ENCODE results near the gene HPN.
"Not testable (repeated sequence)": the region's sequence is repeated elsewhere in the genome, so short reads cannot be mapped to it uniquely, and the experiment has no call there.

Gene HPN

DNA sequence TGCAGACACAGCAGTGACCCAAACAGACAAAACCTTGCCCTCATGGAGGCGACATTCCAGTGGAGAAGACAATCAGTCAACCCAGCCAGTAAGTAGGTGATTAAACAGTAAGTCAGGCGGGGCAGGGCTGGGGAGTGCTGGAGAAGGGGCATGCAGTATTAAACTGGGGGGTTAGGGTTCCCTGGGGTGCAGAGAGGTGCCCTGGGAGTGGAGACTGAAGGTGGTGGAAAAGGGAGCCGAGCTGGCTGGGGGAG, 42.9 kb downstream of the HPN start:
- no peak for DNase-seq (ENCODE audit: low spot score)

DNA sequence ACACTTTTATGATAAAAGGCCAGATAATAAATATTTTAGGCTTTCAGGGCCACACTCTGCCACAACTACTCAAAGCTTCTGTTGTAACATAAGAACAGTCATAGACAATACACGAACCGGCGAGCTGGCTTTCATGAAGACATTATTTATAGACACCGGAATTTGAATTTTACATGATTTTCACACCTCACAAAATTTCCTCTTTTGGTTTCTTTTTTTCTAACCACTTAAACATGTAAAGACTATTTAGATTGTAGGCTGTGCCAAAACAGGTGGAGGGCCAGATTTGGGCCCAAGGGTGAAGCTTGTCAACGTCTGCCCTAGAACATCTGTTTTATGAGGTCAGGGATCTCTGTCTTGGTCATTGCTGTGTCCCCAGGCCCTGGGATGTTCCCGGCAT, 44.4 kb downstream of the HPN start:
- no peak for DNase-seq (ENCODE audit: low spot score)

DNA sequence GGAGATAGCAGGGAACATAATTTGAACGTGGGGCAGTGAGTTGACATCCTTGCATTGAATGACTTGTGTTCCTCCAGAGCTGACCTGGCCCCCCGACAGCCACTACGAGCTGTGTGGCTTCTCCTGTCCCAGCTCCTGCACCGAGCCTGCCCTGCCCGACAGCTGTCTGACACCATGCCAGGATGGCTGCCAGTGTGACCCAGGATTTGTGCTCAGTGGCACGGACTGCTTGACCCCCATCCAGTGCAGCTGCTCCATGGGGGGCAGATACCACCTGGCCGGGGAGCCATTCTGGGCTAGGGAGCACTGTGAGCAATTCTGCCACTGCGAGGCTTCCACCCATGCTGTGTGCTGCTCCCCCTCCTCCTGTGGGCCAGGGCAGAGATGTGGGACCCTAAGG, 44.9 kb downstream of the HPN start:
- DNase-seq (ENCODE audit: low spot score), result no peak

DNA sequence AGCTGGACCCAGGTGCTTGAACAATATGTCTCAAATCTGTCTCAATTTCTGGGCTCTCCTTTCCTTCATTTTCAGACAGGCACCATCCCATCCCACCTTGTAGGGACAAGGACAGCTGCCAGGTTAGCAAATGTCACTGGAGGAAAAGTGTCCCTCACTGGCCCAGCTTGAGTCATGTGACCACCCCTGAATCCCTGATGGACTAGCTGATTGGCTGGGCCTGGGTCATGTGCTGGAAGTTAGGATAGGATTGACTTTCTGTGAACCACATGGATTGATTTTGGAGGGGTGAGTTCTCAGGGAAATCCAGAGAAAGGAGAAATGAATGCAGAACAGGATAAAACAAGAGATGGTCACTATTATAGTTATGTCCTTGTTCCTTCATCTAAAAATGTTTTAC, 45.9 kb downstream of the HPN start:
- DNase-seq (ENCODE audit: low spot score), result no peak

DNA sequence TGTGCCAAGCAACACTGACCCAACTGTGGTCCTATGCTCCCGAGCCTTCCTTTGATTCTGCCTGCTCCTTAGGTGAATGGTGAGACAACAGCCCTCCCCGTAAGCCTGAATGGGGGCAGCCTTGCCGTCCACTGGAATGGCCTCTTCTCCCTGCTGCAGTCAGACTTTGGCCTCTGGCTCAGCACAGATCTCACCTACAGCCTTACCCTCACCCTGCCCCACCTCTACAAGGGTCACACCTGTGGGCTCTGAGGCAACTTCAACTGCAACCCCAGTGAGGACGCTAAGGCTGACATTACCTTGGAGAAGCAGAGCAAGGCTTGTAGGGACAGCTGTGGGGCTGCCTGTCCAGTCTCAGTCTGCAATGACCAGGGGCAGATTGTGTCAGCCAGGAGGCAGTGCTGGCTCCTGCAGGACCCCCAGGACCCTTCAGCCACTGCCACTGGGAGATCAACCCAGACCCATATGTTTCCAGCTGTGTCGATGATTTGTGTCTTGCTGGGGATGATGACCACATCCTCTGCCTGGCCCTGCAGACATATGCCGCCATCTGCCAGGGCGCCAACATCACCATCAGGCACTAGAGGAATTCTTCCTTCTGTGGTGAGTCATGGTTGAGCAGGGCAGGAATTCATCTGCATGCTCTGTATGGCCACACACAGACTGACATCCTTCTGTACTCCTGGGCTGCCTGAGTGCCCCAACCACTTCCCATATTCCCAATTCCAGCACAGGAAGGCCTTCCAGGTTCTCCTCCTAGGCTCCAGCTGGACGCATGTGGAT, 46.8 kb downstream of the HPN start:
- no peak for DNase-seq (ENCODE audit: low spot score)

DNA sequence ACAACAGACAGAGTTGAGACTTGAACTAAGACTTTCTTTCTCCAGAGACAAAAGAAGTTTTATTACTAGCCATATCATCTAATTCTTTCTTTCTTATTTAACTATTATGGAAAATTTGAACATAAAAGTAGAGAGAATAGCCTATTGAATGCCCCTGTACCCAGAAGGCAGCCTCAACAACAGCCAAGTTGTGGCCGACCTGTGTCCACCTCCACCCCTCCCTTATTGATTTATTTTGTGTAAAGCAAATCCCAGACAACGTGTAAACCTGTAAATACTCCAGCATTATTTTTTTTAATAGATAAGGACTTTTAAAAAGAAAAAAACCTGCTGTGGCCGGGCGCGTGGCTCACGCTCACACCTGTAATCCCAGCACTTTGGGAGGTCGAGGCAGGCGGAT, 48.0 kb downstream of the HPN start:
- DNase-seq (ENCODE audit: low spot score), result no peak

DNA sequence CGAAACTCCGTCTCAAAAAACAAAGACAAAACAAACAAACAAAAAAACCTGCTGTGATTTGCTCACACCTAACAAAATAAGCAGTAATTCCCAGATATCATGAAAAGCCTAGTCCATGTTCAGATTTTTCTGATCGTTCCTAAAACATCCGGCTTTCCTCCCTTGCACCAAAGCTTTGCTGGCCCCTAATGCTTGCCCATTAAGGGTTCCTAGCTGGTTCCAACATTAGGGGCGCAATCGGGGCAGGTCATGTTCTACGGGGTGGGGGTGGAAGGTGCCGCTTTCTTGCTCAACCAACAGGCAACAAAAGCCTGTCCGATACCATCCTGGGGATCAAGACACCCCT, 48.6 kb downstream of the HPN start:
- no peak for DNase-seq (ENCODE audit: low spot score)

DNA sequence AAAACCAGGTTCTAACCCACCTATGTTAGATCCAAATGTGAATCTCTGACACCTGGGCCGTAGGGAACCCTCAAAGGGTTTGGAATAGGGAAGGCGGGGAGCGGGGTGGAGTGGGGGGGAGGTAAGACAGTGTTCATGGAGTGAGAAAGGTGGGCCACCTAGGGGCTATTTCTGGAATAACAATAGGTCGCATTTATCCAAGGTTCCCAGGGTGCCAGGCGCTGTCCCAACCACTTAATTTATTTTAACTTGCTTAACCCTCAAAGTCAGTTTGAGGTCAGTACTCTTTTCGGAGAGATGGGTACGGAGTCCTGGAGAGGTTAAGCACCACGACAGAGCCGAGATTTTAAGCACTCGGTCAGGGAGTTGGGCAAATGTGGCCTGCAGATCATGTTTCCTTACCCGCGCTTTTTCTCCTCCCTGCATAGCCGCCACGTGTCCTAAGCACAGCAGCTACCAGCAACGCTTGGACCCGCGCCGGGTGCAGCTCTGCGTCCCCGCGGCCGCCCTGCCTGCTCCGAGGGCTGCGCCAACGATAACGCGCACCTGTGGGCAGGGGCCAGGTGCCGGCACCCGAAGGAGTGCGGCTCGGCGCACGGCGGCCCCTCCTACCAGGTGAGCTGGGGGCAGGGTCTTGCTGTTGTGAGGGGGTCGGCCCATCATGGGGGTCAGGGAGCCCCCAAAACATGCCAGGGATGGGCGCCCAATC, 49.1 kb downstream of the HPN start:
- DNase-seq (ENCODE audit: low spot score), result peak; percentile 80

DNA sequence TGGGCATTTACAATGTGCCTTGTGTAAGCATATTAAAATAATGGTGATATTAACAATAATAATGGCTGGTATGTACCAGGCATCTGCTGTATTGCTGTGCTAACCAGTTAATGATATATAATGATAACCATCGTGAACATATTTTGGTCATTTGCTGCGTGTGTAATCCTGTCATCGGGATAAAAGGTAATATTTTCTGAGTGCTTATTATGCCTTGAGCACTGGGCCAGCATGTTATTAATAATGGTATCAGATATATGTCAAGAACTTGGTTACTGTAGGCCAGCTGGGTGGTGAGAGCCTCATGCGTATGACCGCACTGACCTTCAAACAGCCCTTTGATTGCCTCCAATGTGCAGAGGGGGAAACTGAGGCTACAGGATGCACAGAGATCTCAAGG, 51.9 kb downstream of the HPN start:
- no peak for DNase-seq (ENCODE audit: low spot score)

DNA sequence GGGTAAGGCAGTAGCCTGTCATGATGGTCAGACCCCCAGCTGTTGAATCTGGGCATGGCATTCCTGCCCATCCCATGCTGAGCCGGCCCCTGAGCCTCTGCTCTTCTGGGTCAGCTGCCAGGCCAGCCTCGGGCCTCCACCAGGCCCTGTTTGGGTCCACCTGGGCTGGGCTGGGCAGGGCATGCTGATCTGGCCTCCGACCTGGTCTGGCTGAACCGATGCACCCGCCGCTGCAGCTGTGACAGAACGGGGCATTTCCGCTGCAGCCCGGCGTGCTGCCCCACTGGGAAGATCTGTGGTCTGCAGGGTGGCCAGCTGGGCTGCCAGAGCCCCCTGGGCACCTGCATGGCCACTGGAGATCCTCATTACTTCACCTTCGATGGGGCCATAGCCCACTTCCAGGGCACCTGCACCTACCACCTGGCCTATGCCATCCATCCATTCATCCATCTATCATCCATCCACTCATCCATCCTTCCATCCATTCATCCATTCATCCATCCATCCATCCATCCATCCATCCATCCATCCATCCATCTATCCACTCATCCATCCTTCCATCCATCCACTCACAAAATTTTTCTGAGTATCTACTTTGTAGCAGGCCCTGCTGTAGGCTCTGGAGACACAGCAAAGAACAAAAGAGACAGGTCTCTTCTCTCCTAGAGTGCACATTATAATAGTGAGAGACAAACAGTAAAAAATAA, 52.6 kb downstream of the HPN start:
- no peak for DNase-seq (ENCODE audit: low spot score)

DNA sequence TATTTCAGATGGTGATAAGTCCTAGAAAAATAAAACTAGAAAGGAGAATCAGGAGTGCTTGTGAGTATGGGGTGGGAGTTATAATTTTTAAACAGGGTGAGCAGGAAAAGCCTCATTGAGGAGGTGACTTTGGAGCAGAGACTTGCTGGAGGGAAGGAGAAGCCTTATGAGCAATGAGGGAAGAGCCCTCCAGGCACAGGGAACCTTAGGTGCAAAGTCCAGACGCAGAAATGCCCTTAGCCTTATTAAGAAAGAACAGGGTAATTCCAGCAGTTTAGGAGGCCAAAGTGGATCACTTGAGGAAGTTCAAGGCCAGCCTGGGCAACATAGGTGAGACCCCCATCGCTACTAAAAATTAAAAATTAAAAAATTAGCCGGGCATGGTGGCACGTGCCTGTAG, 53.1 kb downstream of the HPN start:
- no peak for DNase-seq (ENCODE audit: low spot score)

DNA sequence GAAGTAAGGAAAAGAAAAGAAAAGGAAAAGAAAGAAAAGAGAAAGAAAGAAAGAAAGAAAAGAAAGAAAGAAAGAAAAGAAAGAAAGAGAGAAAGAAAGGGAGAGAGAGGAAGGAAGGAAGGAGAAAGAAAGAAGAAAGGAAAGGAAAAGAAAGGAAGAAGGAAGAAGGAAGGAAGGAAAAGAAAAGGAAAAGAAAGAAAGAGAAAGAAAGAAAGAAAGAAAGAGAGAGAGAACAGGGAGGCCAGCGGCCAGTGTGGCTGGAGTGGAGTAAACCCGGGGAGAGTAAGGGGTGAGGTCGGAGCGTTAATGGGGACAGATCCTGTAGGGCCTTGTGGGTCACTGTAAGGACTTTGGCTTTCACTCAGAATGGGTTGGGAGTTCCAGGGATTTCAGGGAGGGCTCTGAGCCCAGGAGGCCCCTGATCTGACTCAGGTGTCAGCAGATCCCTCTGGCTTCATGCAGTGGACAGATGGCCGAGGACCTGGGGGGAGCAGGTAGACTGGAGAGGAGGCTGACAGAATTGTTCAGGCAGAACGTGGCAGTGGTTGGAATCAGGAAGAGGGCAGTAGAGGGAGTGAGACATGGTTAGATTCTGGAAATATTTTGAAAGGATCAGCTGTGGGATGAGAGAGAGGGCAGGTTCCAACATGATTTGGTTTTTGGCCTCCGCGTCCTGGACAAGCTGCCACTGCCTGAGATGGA, 54.3 kb downstream of the HPN start:
- no peak for DNase-seq (ENCODE audit: low spot score)

DNA sequence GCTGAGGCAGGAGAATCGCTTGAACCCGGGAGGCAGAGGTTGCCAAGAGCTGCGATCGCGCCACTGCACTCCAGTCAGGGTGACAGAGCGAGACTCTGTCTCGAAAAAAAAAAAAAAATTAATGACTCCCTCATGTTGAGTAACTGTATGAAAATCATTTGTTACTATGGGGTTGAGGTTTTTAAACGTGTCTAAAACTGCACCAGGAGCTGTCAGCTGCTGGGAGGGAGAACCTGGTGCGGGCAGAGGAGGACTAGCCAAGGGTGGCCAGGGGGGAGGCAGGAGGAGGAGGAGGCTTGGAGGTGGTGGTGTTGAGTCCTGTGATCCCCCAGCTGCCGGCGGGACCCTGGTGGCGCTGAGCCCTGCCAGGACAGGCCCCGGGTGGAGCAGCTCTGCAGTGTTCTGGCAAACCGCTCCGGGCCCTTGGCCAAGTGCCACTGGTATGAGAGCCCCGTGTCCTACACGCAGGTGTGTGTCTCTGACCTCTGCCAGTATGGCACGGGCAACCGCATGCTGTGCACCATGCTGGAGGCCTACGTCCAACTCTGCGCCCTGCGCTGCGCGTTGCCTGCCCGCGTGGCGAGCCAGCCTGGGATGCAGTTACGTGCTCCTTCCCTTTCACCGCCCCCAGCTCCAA, 57.0 kb downstream of the HPN start:
- no peak for DNase-seq (ENCODE audit: low spot score)

DNA sequence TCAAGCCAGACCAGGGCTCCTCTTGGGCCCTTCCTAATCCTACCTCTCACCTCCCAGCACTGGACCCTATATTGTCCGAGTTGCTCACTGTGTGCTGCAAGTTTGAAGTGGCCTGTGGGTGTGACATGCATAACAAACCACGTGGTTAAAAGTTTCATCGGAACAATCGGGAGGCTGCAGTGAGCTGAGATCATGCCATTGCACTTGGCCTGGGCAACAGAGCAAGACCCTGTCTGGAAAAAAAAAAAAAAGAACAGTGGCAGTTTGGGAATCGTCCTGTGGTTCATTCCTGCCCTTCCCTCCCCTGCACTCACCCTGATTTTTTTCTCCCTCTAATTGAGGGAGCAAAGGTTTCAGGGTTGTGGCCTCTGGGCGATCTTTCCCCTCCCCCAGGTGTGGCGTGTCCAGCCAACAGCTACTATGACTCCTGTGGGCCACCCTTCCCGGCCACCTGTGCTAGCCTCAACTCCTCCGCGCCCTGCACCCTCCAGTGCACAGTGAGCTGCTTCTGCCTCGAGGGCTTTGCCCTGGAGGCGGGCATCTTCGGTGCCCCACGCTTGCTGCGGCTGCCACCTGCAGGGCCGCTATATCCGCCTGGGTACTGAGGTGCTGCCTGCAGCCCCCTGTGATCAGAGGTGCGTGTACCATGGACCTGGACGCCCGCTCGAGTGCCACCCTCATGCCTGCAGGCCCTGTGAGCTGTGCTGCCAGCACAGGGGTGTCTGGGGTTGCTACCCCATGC, 57.8 kb downstream of the HPN start:
- DNase-seq (ENCODE audit: low spot score), result no peak

DNA sequence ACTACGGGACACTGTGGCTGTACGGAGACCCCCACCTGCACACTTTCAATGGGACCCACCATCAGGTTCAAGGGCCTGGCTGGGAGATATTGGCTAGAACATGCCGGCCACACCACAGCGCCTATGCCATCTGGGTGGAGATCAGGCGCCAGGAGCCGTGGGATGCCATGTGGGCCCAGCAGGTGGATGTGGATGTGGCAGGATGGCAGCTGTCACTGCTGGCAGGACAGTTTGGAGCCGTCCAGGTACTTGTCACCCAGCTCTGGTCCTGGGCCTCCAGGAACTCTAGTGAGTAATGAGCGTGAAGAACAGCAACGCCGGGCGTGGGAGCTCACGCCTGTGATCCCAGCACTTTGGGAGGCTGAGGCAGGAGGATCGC, 58.4 kb downstream of the HPN start:
- DNase-seq (ENCODE audit: low spot score), result no peak

DNA sequence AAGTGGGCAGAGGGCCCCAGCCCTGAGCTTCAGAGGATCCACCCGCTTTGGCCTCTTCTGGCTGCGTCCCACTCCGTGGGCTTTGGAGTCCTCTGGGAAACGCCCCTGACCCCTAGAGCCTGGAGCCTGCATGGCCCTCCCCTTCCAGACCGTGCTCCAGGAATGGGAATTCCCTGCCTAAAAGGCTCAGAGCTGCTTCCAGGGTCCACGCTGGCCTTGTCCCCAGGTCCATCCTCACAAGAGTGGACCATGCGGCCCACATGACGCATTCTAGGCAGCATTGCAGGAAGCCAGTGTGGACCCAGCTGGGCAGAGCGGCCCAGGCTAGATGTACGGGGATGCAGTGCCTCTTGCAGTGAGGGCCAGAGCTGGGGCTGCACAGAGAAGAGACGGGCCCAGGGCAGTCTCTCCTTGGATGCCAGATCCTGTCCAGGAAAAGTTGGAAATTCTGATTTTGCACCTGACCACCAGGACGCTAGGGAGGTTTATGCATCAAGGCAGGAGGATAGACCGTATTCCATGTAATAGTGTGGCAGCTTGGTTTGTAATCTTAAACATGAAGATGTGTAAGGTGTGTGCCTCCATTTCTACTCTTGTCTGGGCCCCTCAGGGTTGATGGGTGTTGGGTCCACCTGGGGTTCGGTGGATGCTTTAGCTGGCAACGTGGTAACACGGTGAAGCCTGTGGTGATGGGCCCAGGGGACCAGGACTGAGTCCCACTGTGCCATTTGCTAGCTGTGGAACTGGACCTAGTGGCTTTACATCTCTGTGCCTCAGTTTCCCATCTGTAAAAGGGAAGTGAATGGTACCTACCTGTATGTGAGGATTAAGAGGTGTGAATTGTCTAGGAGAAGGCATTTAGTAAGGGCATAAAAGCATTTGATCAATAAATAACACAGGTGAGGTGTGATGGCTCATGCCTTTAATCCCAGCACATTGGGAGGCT, 59.3 kb downstream of the HPN start:
- DNase-seq (ENCODE audit: low spot score), result no peak

DNA sequence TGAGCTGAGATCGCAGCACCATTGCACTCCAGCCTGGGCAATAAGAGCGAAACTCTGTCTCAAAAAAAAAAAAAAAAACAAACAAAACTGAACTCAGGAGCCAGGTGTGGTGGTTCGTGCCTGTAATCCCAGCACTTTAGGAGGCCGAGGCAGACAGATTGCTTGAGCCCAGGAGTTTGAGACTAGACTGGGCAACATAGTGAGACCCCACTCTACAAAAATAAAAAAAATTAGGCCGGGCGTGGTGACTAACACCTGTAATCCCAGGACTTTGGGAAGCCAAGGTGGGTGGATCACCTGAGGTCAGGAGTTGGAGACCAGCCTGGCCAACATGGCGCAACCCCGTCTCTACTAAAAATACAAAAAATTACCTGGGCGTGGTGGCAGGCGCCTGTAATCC, 60.4 kb downstream of the HPN start:
- not testable (repeated sequence) for DNase-seq (ENCODE audit: low spot score)

DNA sequence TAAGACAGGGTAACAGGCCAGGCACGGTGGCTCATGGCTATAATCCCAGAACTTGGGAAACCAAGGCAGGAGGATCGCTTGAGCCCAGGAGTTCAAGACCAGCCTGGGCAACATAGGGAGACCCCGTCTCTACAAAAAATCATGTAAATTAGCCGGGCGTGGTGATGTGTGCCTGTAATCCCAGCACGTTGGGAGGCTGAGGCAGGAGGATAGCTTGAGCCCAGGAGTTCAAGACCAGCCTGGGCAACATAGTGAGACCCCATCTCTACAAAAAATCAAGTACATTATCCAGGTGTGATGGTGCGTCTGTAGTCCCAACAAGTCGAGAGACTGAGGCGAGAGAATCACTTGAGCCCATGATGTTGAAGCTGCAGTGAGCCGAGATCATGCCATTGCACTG, 62.1 kb downstream of the HPN start:
- DNase-seq (ENCODE audit: low spot score), result not testable (repeated sequence)

DNA sequence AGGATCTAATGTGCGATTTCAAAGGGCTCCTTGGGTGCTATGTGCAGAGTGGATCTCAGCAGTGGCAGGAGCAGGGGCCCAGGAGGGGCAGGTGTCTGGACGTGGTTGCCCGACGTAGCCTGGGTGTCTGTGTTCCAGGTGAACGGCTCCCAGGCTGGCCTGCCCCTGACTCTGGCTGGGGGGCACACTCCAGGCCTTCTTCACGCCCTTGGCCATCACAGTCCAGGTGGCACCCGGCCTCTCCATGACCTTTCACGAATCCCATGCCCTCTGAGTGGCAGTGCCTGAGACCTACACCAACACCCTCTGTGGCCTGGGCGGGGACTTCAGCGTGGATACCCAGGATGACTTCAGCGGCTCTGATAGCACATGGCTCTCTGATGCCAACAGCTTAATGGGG, 62.8 kb downstream of the HPN start:
- no peak for DNase-seq (ENCODE audit: low spot score)

DNA sequence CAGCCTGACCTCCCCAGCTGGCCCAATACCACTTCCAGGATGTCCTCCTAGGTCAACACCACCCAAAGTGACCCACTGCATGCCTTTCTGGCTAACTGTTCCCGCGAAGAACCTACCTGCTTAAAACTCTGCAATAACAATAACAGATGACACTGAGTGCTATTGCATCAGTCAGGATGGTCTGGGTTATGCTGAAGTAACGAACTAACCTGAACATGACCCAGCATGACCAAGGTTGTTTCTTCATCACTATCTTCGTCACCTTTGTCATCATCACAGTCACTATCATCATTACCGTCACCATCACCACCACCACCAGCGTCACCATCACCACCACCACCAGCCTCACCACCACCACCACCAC, 63.5 kb downstream of the HPN start:
- DNase-seq (ENCODE audit: low spot score), result no peak

All from pons (tissue), 1 donor.